Camera-type eye (tissue), 1 donor: Measurements from ENCODE around the gene INSR. TPM values are rescaled to one million over a fixed set of nuclear protein-coding genes. Genes with fewer than 3 reads are reported as not detected.

ENCODE experiments used
- total RNA-seq: library from RNA; depleted of rRNA; stranded (reverse); fragments of >200 nt; gene quantifications from one replicate; pipeline ENCODE4 v1.2.3, GENCODE V29; 2014

The INSR gene
- total RNA-seq: 74.1 TPM

GRCh38 chr19:7293762-7294557 is at the start of gene INSR:
INSR (minus strand) TSS chr19:7294414; CDS start chr19:7293891, 523 bp downstream.

GRCh38 chr19:7069042-7069903 is 224.9 kb downstream of the INSR start, which contains the start of gene ZNF557:
ZNF557 (plus strand) TSS chr19:7069703; CDS start chr19:7075075, 5,372 bp downstream.

Other genes starting within 250 kb of the INSR start
- not detected for gene MBD3L2, start 245.1 kb downstream of the INSR start, total RNA-seq
- gene MBD3L3, start 235.7 kb downstream of the INSR start, total RNA-seq: not detected
- 27.2 TPM for gene ZNF557, start 224.7 kb downstream of the INSR start, total RNA-seq
- 44.6 TPM for gene ARHGEF18, start 54.5 kb upstream of the INSR start, total RNA-seq
- gene PEX11G, start 194.6 kb upstream of the INSR start, total RNA-seq: 2.3 TPM
- gene ZNF358, start 221.7 kb upstream of the INSR start, total RNA-seq: 28.1 TPM
- 10.2 TPM for gene MCOLN1, start 228.2 kb upstream of the INSR start, total RNA-seq
- 59.0 TPM for gene PNPLA6, start 241.3 kb upstream of the INSR start, total RNA-seq